ENCODE data around the gene FBXL13.
"Not testable (repeated sequence)": the region's sequence is repeated elsewhere in the genome, so short reads cannot be mapped to it uniquely, and the experiment has no call there.

FBXL13 gene

DNA sequence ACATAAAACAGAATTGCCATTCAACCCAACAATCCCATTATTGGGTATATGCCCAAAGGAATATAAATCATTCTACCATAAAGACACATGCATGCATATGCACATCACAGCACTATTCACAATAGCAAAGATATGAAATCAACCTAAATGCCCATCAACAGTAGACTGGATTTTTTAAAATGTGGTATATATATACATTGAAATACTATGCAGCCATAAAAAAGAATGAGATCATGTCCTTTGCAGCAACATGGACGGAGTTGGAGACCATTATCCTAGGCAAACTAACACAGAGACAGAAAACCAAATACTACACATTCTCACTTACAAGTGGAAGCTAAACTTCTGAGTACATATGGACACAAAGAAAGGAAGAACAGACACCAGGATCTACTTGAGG, 51.0 kb downstream of the FBXL13 start:
- DNase-seq (ENCODE audit: low spot score): not testable (repeated sequence)

DNA sequence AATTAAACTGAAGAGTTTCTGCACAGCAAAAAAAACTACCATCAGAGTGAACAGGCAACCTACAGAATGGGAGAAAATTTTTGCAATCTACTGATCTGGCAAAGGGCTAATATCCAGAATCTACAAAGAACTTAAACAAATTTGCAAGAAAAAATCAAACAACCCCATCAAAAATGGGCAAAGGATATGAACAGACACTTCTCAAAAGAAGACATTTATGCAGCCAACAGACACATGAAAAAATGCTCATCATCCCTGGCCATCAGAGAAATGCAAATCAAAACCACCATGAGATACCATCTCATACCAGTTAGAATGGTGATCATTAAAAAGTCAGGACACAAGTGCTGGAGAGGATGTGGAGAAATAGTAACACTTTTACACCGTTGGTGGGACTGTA, 53.1 kb downstream of the FBXL13 start:
- DNase-seq (ENCODE audit: low spot score): not testable (repeated sequence)

DNA sequence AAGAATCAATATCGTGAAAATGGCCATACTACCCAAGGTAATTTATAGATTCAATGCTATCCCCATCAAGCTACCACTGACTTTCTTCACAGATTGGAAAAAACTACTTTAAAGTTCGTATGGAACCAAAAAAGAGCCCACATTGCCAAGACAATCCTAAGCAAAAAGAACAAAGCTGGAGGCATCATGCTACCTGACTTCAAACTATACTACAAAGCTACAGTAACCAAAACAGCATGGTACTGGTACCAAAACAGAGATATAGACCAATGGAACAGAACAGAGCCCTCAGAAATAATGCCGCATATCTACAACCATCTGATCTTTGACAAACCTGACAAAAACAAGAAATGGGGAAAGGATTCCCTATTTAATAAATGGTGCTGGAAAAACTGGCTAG, 53.7 kb downstream of the FBXL13 start:
- not testable (repeated sequence) for DNase-seq (ENCODE audit: low spot score)

DNA sequence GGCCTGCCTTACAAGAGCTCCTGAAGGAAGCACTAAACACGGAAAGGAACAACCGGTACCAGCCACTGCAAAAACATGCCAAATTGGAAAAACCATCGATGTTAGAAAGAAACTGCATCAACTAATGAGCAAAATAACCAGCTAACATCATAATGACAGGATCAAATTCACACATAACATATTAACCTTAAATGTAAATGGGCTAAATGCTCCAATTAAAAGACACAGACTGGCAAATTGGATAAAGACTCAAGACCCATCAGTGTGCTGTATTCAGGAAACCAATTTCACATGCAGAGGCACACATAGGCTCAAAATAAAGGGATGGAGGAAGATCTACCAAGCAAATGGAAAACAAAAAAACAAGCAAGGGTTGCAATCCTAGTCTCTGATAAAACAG, 56.3 kb downstream of the FBXL13 start:
- DNase-seq (ENCODE audit: low spot score): not testable (repeated sequence)

DNA sequence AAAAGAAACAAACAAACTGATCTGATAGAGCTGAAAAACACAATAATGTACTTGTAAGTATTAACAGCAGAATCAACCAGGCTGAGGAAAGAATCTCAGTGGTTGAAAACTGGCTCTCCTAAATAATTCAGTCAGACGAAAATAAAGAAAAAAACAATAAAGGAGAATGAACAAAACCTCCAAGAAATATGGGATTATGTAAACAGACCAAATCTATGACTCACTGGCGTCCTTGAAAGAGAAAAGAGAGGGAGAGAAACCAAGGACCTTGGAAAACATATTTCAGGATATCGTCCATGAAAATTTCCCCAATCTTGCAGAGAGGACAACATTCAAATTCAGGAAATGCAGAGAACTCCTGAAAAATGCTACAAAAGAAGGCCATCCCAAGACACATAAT, 62.9 kb downstream of the FBXL13 start:
- no peak for DNase-seq (ENCODE audit: low spot score)

DNA sequence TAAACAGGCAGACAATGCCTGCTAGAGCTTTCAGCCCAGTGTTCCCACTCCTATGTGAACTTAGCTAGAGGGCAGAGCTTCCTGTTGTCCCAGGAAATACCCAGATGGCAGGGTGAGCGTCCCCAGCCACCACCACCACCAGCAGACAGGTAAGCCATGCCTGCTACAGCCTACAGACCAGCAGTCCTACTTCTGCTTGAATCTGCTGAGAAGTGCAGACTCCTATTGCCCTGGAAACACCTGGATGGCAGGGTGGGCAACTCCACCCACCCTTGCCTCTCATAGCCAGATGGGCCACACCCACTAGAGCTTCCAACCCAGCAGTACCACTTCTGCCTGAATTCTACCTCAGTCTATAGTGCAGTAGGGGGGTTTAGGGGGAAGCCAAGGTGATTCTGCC, 64.4 kb downstream of the FBXL13 start:
- no peak for DNase-seq (ENCODE audit: low spot score)

DNA sequence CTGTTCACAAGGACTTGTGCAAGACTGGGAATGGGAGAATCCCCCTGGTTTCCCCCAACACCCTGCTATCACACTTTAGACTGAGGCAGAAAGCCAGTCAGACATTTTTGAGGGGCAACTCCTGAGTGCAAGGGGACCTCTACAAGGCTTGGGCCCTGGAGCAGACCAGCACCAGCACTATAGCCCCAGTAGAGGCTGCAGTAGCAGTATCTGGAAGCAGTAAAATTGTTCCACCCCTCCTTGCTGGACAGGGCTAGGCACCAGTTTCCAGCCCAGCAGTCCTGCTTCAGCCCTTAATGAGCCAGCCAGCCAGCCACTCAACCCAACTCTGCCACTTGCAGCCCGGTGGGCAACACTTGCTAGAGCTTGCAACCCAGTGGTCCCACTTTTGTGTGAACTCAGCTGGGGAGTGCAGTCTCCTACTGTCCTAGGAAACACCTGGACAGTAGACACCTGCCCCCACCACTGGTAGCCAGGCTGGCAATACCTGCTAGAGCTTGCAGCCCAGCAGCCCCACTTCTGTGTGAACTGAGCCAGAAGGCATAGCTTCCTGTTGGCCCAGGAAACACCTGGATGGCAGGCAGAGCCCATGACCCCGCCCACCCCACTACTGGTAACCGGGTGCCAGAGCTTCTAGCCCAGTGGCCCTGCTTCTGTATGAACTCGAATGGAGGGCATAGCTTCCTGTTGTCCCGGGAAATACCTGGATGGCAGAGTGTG, 65.0 kb downstream of the FBXL13 start:
- DNase-seq (ENCODE audit: low spot score): no peak

DNA sequence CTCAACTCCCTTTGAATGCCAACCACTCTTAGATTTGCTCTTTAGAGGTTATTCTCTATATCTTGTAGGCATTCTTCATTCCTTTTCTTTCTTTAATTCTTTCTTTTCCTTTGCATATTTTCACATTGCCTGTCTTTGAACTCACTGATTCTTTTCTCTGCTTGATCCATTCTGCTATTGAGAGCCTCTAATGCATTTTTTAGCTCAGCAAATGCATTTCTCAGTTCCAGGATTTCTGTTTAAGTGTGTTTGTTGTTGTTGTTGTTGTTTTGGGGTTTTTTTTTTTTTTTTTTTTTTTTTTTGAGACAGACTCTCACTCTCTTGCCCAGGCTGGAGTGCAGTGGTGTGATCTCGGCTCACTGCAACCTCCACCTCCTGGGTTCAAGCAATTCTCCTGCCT, 71.6 kb downstream of the FBXL13 start:
- no peak for DNase-seq (ENCODE audit: low spot score)

DNA sequence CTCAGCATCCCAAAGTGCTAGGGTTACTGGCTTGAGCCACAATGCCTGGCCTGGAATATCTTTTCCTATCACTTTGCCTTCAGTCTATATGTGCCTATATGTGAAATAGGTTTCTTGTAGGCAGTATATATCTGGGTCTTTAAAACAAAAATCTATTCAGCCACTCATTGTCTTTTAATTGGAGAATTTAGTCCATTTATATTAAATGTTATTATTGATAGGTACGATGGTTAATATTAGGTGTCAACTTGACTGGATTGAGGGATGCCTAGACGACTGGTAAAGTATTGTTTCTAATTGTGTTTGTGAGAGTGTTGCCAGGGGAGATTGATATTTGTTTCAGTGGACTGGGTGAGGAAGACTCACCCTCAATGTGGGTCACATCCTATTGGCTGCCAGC, 73.4 kb downstream of the FBXL13 start:
- no peak for DNase-seq (ENCODE audit: low spot score)

DNA sequence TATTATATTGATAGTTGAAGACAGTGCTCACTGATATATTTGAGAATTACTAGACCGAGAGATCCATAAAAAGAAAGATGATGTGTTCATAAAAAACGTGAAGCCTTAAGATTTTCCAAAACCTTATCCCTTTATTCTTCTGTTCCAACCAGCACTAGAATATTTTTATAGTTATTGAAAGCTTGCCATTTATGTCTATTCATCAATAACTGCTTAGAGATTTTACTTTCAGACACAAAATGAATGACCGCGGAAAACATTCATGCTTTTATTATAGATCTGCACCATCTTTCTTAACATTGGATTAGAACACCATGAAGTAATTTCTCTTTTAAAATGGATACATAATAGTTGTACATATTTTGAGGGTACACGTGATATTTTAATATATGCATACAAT, 77.6 kb downstream of the FBXL13 start:
- no peak for DNase-seq (ENCODE audit: low spot score)

DNA sequence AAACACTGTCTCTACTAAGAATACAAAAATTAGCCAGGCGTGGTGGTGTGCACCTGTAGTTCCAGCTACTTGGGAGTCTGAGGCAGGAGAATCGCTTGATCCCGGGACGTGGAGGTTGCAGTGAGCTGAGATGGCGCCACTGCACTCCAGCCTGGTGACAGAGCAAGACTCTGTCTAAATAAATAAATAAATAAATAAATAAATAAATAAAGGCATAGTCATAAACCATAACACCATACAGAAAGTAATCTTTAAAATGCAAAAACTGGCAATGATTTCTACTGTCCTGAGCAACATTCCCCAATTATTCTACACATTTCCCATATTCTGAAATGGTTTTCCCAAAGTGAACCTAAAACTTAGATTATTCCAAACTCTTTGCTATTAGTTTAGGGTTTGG, 79.0 kb downstream of the FBXL13 start:
- DNase-seq (ENCODE audit: low spot score): not testable (repeated sequence)

DNA sequence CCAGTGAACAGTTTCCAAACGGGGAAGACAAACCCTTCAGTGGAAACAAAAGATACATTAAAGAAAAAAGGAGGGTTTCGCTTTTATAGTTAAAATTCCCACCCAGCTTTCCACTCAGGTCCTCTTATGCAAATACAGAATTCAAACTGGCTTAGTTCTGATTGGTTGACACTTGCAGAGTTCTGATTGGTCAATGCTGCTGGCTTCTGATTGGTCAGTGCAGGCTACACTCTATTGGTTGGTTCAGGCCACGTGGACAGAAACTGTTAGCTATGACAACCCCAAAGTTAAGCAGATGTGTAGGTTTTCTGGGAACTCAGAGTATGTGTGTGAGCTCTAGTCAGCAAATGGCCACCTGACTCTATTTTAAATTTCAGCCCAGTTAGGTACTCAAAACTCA, 80.0 kb downstream of the FBXL13 start:
- DNase-seq (ENCODE audit: low spot score): no peak

DNA sequence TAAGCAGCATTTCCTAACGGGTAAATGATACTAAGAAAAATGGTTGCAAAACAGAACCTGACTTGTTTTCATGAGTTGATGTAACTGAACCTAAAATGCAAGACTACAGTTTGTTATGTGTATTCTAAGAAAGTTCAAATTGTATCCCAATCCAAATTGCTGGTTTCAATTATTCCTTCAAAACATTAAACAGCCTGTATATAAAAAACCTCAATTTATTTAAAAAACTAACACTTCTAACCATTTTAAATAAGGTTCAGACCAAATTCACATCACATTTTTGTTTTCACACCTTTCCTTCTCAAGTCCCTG, 80.9 kb downstream of the FBXL13 start:
- no peak for DNase-seq (ENCODE audit: low spot score)

DNA sequence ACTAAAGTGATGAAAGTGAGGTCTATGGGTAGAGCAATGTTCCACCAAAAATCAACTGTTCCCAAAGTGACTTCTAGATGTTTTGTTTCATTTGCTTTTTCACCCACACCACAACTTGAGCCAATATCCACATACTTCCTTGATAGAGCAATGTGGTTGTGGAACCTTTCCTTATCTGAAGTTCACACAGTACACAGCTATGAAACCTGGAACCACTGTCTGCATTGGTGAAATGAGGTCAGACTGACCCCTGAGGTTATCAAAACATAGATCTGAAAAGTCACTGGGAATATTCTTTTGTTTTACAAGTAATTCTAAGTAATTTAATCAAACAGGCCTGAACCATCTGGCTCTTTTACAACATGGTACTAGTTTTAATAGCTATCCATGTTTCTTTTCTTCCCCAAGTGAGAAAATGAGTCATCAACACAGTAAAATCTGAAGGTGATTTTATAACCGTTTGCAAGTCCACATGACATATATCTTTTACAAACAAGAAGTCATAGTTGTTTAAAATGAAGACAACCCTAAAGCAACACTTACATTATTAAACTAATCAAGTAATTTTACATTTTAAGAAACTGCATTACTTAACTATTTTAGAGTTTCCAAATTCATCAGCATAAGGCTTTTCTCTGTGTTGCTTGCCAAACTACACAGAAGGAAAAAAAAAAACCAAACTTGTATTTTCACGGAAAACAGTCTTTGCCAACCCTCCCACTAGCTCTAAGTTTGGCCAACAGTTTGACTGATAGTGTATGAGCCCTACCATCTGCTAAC, 81.5 kb downstream of the FBXL13 start:
- no peak for DNase-seq (ENCODE audit: low spot score)

DNA sequence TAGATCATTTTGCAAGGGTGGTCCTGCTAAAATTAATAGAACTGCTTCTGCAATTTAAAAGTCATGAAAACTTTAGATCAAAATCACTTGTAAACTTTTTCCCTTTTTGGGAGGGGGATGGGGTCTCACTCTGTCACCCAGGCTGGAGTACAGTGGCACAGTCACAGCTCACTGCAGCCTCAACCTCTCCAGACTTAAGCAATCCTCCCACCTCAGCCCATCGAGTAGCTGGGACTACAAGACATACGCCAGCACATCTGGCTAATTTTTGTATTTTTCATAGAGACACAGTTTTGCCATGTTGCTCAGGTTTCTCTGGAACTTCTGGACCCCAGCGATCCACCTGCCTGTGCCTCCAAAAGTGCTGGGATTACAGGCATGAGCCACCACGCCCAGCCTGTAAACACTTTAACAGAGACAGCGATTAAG, 82.1 kb downstream of the FBXL13 start:
- DNase-seq (ENCODE audit: low spot score): no peak

DNA sequence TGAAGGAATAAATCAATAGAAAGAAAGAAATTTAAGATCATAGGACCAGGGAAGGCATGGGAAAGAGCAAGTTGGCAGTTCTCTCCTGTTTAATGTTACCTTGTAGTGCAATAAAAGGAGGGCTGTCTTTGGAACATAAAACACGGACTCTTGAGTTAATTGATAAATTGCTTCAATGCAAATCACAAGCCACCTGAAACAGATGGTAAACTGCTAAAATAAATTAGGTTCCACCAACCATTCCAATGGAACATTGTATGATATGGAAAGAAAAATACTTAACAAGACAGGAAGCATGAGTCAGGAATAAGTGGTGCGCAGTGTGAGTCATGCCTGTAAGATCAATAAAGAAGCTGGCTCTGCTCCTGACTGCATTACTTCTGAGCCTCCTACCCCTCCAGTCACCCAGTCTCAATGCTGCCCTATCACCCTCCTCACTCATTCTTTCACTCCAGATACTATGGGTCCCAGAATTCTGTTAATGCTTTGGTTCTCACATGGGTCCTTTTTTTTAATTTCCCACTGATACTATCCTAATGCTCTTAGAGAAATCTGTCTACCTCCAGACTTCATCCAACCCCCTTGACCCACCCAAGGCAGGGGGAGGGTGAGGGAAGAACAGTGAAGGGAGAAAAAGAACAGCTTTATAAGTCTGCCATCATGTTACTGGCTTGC, 82.9 kb downstream of the FBXL13 start:
- peak; percentile 91 for DNase-seq (ENCODE audit: low spot score)

DNA sequence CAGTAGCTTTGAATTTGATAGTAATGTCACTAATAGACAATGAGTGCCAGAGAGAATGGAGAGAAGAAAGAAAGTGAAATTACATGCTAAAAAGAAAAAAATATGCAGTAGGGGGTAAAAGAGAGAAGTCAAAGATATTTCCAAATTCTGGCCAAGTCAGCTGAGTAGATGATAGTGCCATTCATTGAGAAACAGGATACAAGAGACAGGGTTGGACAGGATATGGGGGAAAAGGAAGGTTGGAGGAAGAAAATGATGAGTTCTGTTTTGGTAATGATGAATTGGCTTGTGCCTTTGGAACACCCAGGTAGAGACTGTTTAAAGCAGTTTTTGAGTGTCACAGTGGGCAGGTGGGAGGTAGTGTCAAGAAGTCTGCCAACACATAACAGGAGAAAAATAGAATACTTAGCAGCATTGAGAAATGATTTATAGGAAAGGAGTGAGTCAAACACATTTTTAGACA, 83.5 kb downstream of the FBXL13 start:
- no peak for DNase-seq (ENCODE audit: low spot score)

DNA sequence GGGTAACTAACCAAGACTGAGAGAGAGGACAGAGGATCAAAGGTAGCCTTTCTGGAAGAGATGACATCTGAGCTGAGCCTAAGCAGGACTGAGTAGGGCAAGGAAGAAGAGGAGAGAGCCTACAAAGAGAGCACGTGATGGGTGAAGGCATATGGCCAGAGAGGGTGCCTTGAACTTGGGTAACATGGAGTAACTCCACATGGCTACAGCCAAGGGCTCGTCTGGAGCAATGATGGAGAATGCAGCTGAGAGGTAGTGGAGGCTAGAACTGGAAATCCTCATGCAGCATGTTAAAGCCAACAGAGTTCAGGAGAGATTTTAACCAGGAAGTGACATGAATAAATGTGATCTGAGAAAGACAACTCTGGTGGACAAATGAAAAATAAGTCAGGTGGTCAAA, 84.0 kb downstream of the FBXL13 start:
- DNase-seq (ENCODE audit: low spot score): no peak

DNA sequence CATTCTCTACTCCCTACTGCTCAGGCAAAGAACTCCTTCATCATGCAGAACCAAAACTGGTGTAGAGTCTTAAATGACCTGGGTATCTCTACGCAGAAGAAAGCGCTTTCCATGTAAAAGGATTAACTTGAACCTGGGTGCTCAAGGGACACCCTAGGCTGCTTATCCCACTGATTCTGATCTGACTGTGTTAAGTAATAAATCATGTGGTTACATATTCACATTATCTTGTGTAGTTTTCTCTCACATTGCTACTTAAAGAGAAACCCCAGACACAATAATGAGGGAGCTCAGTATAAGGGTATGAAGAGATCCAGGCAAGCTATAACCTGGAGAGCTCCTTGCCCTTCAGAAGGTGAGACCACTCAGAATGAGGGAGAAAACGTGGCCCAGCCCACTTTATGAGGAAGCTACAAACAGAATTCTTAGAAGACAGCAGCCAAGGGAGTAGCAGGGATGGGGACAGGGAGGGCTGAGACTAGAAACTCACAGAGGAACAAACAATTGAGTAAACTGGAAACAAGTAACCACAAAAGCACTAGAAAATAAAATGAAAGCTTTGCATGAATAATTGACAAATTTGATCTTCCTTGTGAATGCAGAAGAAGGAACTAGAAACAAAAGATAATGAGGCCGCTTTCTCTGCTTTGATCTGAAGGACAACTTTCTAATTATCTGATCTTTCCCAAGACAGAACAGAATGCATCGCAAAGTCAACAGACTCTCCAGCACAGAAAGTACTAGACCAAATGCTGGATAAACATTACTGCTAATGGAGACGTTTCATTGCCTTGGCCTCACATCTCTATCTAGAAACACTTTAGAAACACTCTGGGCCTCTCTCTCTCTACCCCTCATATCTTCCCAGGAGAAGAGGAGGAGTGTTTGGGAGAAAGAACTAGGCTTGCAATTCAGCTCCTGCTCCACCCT, 85.7 kb downstream of the FBXL13 start:
- DNase-seq (ENCODE audit: low spot score): no peak

DNA sequence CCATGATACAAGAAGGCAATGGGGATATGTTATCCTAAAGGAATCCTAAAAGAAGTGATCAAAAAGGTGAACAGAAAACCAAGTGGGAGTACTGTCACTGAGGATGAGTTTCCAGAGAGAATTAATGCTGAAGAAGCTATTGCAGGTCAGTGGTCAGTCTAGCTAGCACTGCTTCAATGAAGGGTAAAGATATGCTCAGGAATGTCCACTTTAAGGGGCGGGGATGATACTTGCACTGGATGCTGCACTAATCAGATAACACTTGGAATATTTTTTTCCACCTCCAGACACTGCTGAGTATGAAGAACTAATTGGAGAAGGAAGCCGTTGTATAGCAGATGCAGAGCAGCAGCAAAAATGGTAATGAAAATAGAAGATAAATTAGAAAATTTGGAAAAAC, 86.5 kb downstream of the FBXL13 start:
- DNase-seq (ENCODE audit: low spot score): no peak

DNA sequence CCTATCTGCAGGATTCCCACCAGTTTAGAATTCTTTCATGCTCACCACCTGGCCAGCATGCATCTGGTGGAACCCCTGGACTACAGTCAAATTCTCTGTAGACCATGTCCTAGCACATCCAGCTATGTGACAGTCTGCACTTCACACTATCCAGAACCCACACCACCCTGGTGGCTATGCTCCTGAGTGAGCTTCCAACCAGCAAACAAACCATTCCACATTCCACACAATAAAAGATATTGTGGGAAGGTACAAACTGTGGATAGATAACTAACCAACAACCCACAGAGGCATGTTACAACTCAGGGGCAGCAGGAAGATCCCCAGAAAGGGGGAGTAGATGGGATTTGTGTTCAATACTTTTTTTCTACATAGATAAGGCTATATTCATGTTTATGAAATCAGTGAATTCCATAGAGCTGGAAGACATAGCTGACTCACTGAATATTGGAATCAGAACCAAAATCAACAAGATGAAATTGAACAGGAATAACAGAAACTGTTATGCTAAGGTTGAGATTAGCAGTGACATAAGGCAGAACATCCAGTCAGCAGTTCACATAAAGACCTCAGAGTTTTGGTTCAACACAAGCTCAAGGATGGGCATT, 89.3 kb downstream of the FBXL13 start:
- no peak for DNase-seq (ENCODE audit: low spot score)

DNA sequence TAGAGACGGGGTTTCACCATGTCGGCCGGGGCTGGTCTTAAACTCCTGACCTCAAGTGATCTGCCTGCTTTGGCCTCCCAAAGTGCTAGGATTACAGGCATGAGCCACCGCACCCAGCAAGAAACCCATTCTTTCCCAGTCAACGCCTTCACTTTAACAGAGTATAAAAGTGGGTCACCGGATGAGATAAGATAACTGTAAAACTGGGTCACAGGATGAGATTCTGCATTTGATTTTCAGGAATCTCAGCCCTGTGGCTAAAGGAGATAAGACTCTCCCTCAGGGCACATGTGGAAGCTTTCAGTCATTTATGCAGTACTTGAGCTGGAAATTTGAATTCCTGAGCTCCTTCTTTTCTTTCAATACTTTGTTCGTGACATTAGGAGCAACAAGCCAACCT, 91.0 kb downstream of the FBXL13 start:
- no peak for DNase-seq (ENCODE audit: low spot score)

All from RKO (cell line).